Stimulated activated CD4-positive, alpha-beta T cell treated with anti-CD3 and anti-CD28 coated beads, Interleukin-12 subunit alpha, Interleukin-12 subunit beta, amount 100 ng/mL, for 48 hours (primary cell): ENCODE measurements around the gene ANKRD50.

Source experiments
- DNase-seq, 3 donors: peaks; one replicate each; pipeline ENCODE4 v3.0.0-alpha.2; 2020; ENCODE audit warnings: low read depth in 2 of 3, low spot score in 1 of 3

ANKRD50 gene

DNA sequence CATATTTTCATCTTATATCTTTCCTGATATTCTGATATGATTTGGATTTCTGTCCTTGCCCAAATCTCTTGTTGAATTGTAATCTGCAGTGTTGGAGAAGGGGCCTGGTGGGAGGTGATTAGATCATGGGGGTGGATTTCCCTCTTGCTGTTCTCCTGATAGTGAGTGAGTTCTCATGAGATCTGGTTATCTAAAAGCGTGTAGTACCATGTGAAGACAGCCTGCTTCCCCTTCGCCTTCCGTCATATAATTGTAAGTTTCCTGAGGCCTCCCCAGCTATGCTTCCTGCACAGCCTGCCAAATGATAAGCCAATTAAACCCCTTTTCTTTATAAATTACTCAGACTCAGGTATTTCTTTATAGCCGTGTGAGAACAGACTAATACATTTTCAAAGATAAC is 77.2 kb downstream of the ANKRD50 start:
- DNase-seq, result no peak

DNA sequence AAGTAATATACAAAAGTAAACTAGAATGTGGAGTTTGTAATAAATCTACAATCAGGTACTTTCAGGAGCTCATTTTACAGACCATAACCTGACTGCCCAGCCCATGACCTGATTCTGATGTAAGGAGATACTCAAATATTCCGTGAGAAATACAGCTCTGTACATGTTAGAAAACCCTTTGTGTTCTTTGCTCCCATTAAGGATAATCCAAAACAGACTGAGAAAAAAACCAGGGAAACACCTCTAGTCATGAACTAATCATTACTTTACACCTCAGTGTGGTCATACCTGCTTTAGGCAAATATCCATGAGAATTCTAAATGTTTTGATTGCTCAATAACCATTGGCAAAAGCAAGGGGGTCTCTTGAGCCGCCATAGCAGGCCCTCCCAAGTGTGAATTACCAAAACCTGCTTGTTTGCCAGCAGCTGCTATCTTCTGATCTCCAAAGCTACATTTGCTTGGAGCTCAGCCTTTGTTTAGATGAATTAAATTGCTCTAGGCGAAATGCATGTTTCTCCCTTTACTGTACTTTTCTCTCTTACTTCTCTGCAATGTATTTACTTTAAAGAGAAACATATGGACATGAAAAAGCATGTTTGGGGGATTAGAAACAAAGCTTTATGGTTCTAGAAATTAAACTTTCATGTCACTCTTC is 79.1 kb downstream of the ANKRD50 start:
- no peak for DNase-seq

DNA sequence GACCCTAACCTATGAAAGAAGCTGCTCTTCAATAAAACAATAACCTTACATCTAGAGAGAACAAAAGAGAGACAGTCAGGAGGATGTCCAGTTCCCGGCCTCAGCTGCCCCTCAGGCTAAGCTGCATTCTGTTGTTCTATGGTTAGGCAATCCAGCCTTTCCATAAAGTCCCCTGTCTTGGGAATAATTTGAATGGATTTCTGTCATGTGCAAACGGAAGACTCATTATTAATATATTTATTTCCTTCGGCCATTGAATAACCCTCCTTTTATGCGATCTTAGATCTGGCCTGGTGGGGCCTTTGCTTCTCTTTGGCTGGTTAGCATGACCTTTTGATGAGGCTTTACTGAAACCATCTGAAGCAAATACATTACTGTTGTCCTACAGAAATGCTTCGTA is 80.1 kb downstream of the ANKRD50 start:
- no peak for DNase-seq

DNA sequence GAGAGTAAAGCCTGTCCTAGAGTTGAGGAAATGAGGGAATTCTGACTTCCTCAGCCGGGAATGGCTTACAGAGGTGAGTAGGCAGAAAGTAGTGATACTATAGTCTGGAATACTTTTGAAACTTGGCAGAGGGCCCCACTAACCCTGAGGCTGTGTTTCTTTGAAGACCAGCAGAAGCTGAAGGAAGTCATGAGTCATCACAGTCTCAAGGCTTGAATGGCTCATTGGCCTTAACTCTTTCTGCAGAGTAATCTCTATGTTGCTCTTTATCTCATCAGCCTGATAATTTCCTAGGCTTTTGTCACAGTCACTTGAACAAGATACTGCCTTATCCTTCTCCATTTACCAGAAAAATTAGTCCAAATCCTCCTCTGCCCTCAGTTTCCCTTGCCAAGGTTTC is 80.8 kb downstream of the ANKRD50 start:
- no peak for DNase-seq

DNA sequence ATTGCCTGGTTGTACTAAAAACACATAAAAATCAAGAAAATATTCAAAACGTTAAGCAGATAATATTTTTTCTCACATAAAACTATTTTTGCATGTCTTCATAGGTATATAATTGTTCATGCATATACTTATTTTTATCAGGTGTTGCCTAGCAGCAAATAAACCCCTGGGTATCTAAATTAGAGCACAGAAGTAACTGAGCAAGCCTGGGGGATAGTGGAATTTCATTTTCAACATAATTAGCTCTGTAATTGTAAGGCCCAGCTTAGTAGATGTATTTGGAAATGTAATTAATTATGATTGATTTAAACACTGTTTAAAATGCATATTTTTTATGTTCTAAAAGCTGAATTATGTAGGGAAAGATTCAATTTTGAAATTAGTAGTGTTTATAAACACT is 82.9 kb downstream of the ANKRD50 start:
- no peak for DNase-seq
